HEK293 (cell line): ENCODE results near the gene BEGAIN.

Experiments used
- CTCF ChIA-PET: fragments of 350-600 bp; formaldehyde crosslinking; extraction: SDS; loops from one replicate; lab custom pipeline; 2021; ENCODE audit warnings: antibody characterized with exemption; lab: Yijun Ruan, JAX
- POLR2A ChIA-PET: fragments of 300-600 bp; formaldehyde crosslinking; extraction: SDS; loops from one replicate; lab custom pipeline; 2020; ENCODE audit warnings: antibody characterized with exemption, inconsistent platforms; lab: Yijun Ruan, JAX
- H3K27ac ChIP-seq: fragments of 200-500 bp; sonication (Bioruptor generic); 2 replicates; pipeline ENCODE4 v1.5.1; 2014; ENCODE audit warnings: low read depth, low read length, control low read depth, inconsistent platforms; ENCODE audit errors: extremely low read depth
- H3K36me3 ChIP-seq, 2 experiments: fragments of 200-500 bp in 1 of 2; sonication (Bioruptor generic) in 1 of 2; 1 replicate in 1 of 2; 2 replicates in 1 of 2; pipeline ENCODE4 v1.5.1; 2014 to 2017; ENCODE audit warnings: inconsistent platforms in 2 of 2, low read length in 2 of 2; ENCODE audit not compliant: control insufficient read depth in 2 of 2, insufficient read depth in 1 of 2
- H3K4me1 ChIP-seq: fragments of 200-500 bp; sonication (Bioruptor generic); 2 replicates; pipeline ENCODE4 v1.5.1; 2014; ENCODE audit warnings: mild to moderate bottlenecking, low read length, inconsistent platforms; ENCODE audit not compliant: control insufficient read depth, insufficient read depth
- H3K4me3 ChIP-seq: 2 replicates; pipeline ENCODE4 v1.5.1; 2011; ENCODE audit warnings: low read depth, mild to moderate bottlenecking, control low read depth, low read length, moderate library complexity
- H3K9me3 ChIP-seq: fragments of 200-500 bp; sonication (Bioruptor generic); 2 replicates; pipeline ENCODE4 v1.5.1; 2014; ENCODE audit warnings: low read depth, low read length, inconsistent platforms; ENCODE audit not compliant: control insufficient read depth, insufficient read depth
- EGR2 ChIP-seq: fragments of 450-650 bp; formaldehyde crosslinking; IDR thresholded peaks from 2 replicates; pipeline ENCODE4 v1.5.1; 2016; ENCODE audit warnings: low read depth, missing biosample characterization, missing genetic modification characterization
- GLI2 ChIP-seq: fragments of 450-650 bp; formaldehyde crosslinking; IDR thresholded peaks from 2 replicates; pipeline ENCODE4; 2017; ENCODE audit warnings: missing biosample characterization, missing genetic modification characterization, low read depth, borderline replicate concordance
- GLIS2 ChIP-seq: fragments of 450-650 bp; formaldehyde crosslinking; IDR thresholded peaks from 2 replicates; pipeline ENCODE4 v1.5.1; 2016; ENCODE audit warnings: missing biosample characterization, missing genetic modification characterization
- HOXD13 ChIP-seq: sonication (generic); formaldehyde crosslinking; IDR thresholded peaks from 2 replicates; pipeline ENCODE4 v1.8.0; 2022; ENCODE audit warnings: missing genetic modification reagents, borderline replicate concordance
- INSM2 ChIP-seq: fragments of 450-650 bp; formaldehyde crosslinking; IDR thresholded peaks from 2 replicates; pipeline ENCODE4 v1.5.1; 2016; ENCODE audit warnings: missing biosample characterization, missing genetic modification characterization
- MYNN ChIP-seq: fragments of 450-650 bp; formaldehyde crosslinking; IDR thresholded peaks from 2 replicates; pipeline ENCODE4 v1.5.1; 2016; ENCODE audit warnings: missing biosample characterization, missing genetic modification characterization, borderline replicate concordance
- OSR2 ChIP-seq: fragments of 450-650 bp; formaldehyde crosslinking; IDR thresholded peaks from 2 replicates; pipeline ENCODE4 v1.5.1; 2016; ENCODE audit warnings: missing biosample characterization, missing genetic modification characterization
- SALL2 ChIP-seq: fragments of 450-650 bp; formaldehyde crosslinking; IDR thresholded peaks from 2 replicates; pipeline ENCODE4 v1.5.0; 2017; ENCODE audit warnings: missing biosample characterization, mild to moderate bottlenecking, missing genetic modification characterization, borderline replicate concordance
- SCRT1 ChIP-seq: fragments of 450-650 bp; formaldehyde crosslinking; IDR thresholded peaks from 2 replicates; pipeline ENCODE4 v1.5.1; 2016; ENCODE audit warnings: missing biosample characterization, missing genetic modification characterization, borderline replicate concordance
- SETDB1 ChIP-seq: IDR thresholded peaks from one replicate; pipeline ENCODE4 v1.6.1; 2017; ENCODE audit warnings: mild to moderate bottlenecking, low read length, moderate library complexity, mixed read lengths; ENCODE audit not compliant: insufficient read length
- SP7 ChIP-seq: fragments of 450-650 bp; formaldehyde crosslinking; IDR thresholded peaks from 2 replicates; pipeline ENCODE4 v1.5.1; 2016; ENCODE audit warnings: missing biosample characterization, missing genetic modification characterization
- ZBTB21 ChIP-seq: fragments of 450-650 bp; formaldehyde crosslinking; IDR thresholded peaks from 2 replicates; pipeline ENCODE4 v1.5.1; 2017; ENCODE audit warnings: missing biosample characterization, missing genetic modification characterization
- ZBTB48 ChIP-seq: fragments of 450-650 bp; formaldehyde crosslinking; IDR thresholded peaks from 2 replicates; pipeline ENCODE4 v1.5.1; 2016; ENCODE audit warnings: missing biosample characterization, missing genetic modification characterization
- ZFP69B ChIP-seq: fragments of 450-650 bp; formaldehyde crosslinking; IDR thresholded peaks from 2 replicates; pipeline ENCODE4 v1.5.1; 2016; ENCODE audit warnings: missing biosample characterization, missing genetic modification characterization
- ZNF114 ChIP-seq: fragments of 450-650 bp; formaldehyde crosslinking; IDR thresholded peaks from 2 replicates; pipeline ENCODE4 v1.5.0; 2017; ENCODE audit warnings: missing biosample characterization, missing genetic modification characterization
- ZNF146 ChIP-seq: fragments of 450-650 bp; formaldehyde crosslinking; IDR thresholded peaks from 2 replicates; pipeline ENCODE4 v1.5.1; 2016; ENCODE audit warnings: missing biosample characterization, missing genetic modification characterization
- ZNF223 ChIP-seq: fragments of 450-650 bp; formaldehyde crosslinking; IDR thresholded peaks from 2 replicates; pipeline ENCODE4 v1.5.1; 2016; ENCODE audit warnings: missing biosample characterization, missing genetic modification characterization
- ZNF341 ChIP-seq: fragments of 450-650 bp; formaldehyde crosslinking; IDR thresholded peaks from 2 replicates; pipeline ENCODE4; 2016; ENCODE audit warnings: low read depth, missing biosample characterization, missing genetic modification characterization
- ZNF610 ChIP-seq: fragments of 450-650 bp; formaldehyde crosslinking; IDR thresholded peaks from 2 replicates; pipeline ENCODE4 v1.5.1; 2016; ENCODE audit warnings: missing biosample characterization, missing genetic modification characterization, borderline replicate concordance
- ZNF76 ChIP-seq: fragments of 450-650 bp; formaldehyde crosslinking; IDR thresholded peaks from 2 replicates; pipeline ENCODE4; 2016; ENCODE audit warnings: low read depth, missing biosample characterization, missing genetic modification characterization, borderline replicate concordance
- ZNF791 ChIP-seq: fragments of 450-650 bp; formaldehyde crosslinking; IDR thresholded peaks from 2 replicates; pipeline ENCODE4 v1.5.1; 2016; ENCODE audit warnings: missing biosample characterization, missing genetic modification characterization
- ZSCAN23 ChIP-seq: fragments of 450-650 bp; formaldehyde crosslinking; IDR thresholded peaks from 2 replicates; pipeline ENCODE4 v1.5.1; 2016; ENCODE audit warnings: missing biosample characterization, missing genetic modification characterization
- TF ChIP-seq, protein P1 (sequence below): fragments of 450-650 bp; formaldehyde crosslinking; IDR thresholded peaks from 2 replicates; pipeline ENCODE4 v1.5.1; 2016; ENCODE audit warnings: missing biosample characterization, missing genetic modification characterization, borderline replicate concordance
- TF ChIP-seq, protein P2 (sequence below): fragments of 450-650 bp; formaldehyde crosslinking; optimal IDR thresholded peaks from 2 replicates; pipeline ENCODE3; 2016; ENCODE audit warnings: missing biosample characterization, mild to moderate bottlenecking, missing genetic modification characterization
- TF ChIP-seq, protein P3 (sequence below): fragments of 450-650 bp; formaldehyde crosslinking; IDR thresholded peaks from 2 replicates; pipeline ENCODE4 v1.5.1; 2016; ENCODE audit warnings: missing biosample characterization, missing genetic modification characterization, borderline replicate concordance

The BEGAIN gene

GRCh38 chr14:100547633-100548294 lies 39.5 kb downstream of the BEGAIN start (continued):
- TF ChIP-seq, protein P1, sequence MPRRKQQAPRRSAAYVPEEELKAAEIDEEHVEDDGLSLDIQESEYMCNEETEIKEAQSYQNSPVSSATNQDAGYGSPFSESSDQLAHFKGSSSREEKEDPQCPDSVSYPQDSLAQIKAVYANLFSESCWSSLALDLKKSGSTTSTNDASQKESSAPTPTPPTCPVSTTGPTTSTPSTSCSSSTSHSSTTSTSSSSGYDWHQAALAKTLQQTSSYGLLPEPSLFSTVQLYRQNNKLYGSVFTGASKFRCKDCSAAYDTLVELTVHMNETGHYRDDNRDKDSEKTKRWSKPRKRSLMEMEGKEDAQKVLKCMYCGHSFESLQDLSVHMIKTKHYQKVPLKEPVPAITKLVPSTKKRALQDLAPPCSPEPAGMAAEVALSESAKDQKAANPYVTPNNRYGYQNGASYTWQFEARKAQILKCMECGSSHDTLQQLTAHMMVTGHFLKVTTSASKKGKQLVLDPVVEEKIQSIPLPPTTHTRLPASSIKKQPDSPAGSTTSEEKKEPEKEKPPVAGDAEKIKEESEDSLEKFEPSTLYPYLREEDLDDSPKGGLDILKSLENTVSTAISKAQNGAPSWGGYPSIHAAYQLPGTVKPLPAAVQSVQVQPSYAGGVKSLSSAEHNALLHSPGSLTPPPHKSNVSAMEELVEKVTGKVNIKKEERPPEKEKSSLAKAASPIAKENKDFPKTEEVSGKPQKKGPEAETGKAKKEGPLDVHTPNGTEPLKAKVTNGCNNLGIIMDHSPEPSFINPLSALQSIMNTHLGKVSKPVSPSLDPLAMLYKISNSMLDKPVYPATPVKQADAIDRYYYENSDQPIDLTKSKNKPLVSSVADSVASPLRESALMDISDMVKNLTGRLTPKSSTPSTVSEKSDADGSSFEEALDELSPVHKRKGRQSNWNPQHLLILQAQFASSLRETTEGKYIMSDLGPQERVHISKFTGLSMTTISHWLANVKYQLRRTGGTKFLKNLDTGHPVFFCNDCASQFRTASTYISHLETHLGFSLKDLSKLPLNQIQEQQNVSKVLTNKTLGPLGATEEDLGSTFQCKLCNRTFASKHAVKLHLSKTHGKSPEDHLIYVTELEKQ (tag by site-specific recombination), result no peak
- TF ChIP-seq ZFP69B (tag by site-specific recombination) (no peak), INSM2 (no peak), ZNF76 (tag by site-specific recombination) (no peak), ZBTB21 (no peak), MYNN (tag by site-specific recombination) (no peak), ZNF114 (tag by site-specific recombination) (no peak), GLIS2 (tag by site-specific recombination) (0 out of 2 replicates have a peak, but pooled peaks have one; percentile 17), ZNF341 (peak; percentile 39; the same call in 1 of the 2 replicates), ZNF223 (tag by site-specific recombination) (no peak)
- TF ChIP-seq, protein P2, sequence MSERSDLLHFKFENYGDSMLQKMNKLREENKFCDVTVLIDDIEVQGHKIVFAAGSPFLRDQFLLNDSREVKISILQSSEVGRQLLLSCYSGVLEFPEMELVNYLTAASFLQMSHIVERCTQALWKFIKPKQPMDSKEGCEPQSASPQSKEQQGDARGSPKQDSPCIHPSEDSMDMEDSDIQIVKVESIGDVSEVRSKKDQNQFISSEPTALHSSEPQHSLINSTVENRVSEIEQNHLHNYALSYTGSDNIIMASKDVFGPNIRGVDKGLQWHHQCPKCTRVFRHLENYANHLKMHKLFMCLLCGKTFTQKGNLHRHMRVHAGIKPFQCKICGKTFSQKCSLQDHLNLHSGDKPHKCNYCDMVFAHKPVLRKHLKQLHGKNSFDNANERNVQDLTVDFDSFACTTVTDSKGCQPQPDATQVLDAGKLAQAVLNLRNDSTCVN (tag by site-specific recombination), result peak; percentile 9
- TF ChIP-seq, protein P3, sequence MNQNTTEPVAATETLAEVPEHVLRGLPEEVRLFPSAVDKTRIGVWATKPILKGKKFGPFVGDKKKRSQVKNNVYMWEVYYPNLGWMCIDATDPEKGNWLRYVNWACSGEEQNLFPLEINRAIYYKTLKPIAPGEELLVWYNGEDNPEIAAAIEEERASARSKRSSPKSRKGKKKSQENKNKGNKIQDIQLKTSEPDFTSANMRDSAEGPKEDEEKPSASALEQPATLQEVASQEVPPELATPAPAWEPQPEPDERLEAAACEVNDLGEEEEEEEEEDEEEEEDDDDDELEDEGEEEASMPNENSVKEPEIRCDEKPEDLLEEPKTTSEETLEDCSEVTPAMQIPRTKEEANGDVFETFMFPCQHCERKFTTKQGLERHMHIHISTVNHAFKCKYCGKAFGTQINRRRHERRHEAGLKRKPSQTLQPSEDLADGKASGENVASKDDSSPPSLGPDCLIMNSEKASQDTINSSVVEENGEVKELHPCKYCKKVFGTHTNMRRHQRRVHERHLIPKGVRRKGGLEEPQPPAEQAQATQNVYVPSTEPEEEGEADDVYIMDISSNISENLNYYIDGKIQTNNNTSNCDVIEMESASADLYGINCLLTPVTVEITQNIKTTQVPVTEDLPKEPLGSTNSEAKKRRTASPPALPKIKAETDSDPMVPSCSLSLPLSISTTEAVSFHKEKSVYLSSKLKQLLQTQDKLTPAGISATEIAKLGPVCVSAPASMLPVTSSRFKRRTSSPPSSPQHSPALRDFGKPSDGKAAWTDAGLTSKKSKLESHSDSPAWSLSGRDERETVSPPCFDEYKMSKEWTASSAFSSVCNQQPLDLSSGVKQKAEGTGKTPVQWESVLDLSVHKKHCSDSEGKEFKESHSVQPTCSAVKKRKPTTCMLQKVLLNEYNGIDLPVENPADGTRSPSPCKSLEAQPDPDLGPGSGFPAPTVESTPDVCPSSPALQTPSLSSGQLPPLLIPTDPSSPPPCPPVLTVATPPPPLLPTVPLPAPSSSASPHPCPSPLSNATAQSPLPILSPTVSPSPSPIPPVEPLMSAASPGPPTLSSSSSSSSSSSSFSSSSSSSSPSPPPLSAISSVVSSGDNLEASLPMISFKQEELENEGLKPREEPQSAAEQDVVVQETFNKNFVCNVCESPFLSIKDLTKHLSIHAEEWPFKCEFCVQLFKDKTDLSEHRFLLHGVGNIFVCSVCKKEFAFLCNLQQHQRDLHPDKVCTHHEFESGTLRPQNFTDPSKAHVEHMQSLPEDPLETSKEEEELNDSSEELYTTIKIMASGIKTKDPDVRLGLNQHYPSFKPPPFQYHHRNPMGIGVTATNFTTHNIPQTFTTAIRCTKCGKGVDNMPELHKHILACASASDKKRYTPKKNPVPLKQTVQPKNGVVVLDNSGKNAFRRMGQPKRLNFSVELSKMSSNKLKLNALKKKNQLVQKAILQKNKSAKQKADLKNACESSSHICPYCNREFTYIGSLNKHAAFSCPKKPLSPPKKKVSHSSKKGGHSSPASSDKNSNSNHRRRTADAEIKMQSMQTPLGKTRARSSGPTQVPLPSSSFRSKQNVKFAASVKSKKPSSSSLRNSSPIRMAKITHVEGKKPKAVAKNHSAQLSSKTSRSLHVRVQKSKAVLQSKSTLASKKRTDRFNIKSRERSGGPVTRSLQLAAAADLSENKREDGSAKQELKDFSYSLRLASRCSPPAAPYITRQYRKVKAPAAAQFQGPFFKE (tag by site-specific recombination), result no peak
- TF ChIP-seq, all 188 proteins: peak for 14

DNA sequence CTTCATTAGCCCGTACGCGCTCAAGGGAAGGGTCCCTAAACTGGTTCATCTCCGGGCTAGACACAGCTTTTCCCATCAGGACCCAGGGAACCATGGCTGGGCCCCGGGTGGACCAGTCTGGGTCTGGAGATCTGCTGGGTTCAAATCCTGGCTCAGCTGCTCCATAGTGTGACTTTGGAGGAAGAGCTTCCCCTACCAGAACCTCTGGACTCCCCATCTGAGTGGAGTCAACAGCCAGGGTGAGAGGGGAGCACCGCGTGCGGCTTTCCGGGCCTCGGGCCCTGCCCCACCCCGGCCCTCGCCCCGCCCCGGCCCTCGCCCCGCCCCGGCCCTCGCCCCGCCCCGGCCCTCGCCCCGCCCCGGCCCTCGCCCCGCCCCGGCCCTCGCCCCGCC lies 41.2 kb downstream of the BEGAIN start:
- CTCF ChIA-PET, result no interaction called here
- POLR2A ChIA-PET, result interaction anchor here (0.6 to 1.0 kb wide), 2 partner anchors 11 to 614 kb away, joined by 3 to 4 read pairs; no protein-coding TSS in a partner anchor
- H3K36me3 ChIP-seq, result no peaks in the 10 kb centered on the region
- 0 out of 2 replicates have a peak overlapping the region, but pooled peaks have one; percentile 24 for H3K27ac ChIP-seq
- no peak overlapping the region for H3K4me3 ChIP-seq
- H3K9me3 ChIP-seq, result no peaks in the 10 kb centered on the region
- peaks cover 14% of the 10 kb centered on the region for H3K4me1 ChIP-seq
- TF ChIP-seq ZNF610 (tag by site-specific recombination) (no peak), SP7 (no peak), SETDB1 (no peak), ZSCAN23 (tag by site-specific recombination) (no peak), EGR2 (tag by site-specific recombination) (no peak), ZBTB48 (tag by site-specific recombination) (peak; percentile 44; the same call in 1 of the 2 replicates), ZNF146 (tag by site-specific recombination) (no peak), SALL2 (tag by site-specific recombination) (no peak), HOXD13 (CRISPR knock-in tag) (no peak), SCRT1 (no peak), ZNF791 (tag by site-specific recombination) (no peak), ZNF341 (peak; percentile 52; the same call in 1 of the 2 replicates), GLI2 (tag by site-specific recombination) (no peak), OSR2 (tag by site-specific recombination) (no peak)
